ENCODE measurements around the gene SMURF2. TPM values are rescaled to one million over a fixed set of nuclear protein-coding genes. Genes with fewer than 3 reads are reported as not detected.

Gene SMURF2
- total and polyA plus RNA-seq, 8 donors: 41.6 to 67.6 (median 52.7) TPM

GRCh38 chr17:64502021-64502420 lies 160.1 kb downstream of the SMURF2 start:
- Histone ChIP-seq H3K36me3 (peaks cover 32 to 74% of the 10 kb centered on the region in 2 donors), H3K9me3 (no peaks in the 10 kb centered on the region), H3K4me1 (peaks cover 26 to 78% of the 10 kb centered on the region in 2 donors), H3K4me3 (no peak overlapping the region), H3K27ac (no peak overlapping the region), H3K27me3 (no peaks in the 10 kb centered on the region)
- DNase-seq: no peak
- intact Hi-C loops (cut with DNase I): no loop called here
- no peak for ATAC-seq
- TF ChIP-seq, protein P1, sequence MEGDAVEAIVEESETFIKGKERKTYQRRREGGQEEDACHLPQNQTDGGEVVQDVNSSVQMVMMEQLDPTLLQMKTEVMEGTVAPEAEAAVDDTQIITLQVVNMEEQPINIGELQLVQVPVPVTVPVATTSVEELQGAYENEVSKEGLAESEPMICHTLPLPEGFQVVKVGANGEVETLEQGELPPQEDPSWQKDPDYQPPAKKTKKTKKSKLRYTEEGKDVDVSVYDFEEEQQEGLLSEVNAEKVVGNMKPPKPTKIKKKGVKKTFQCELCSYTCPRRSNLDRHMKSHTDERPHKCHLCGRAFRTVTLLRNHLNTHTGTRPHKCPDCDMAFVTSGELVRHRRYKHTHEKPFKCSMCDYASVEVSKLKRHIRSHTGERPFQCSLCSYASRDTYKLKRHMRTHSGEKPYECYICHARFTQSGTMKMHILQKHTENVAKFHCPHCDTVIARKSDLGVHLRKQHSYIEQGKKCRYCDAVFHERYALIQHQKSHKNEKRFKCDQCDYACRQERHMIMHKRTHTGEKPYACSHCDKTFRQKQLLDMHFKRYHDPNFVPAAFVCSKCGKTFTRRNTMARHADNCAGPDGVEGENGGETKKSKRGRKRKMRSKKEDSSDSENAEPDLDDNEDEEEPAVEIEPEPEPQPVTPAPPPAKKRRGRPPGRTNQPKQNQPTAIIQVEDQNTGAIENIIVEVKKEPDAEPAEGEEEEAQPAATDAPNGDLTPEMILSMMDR (IDR thresholded peaks at IDR 0.05): no peak

DNA sequence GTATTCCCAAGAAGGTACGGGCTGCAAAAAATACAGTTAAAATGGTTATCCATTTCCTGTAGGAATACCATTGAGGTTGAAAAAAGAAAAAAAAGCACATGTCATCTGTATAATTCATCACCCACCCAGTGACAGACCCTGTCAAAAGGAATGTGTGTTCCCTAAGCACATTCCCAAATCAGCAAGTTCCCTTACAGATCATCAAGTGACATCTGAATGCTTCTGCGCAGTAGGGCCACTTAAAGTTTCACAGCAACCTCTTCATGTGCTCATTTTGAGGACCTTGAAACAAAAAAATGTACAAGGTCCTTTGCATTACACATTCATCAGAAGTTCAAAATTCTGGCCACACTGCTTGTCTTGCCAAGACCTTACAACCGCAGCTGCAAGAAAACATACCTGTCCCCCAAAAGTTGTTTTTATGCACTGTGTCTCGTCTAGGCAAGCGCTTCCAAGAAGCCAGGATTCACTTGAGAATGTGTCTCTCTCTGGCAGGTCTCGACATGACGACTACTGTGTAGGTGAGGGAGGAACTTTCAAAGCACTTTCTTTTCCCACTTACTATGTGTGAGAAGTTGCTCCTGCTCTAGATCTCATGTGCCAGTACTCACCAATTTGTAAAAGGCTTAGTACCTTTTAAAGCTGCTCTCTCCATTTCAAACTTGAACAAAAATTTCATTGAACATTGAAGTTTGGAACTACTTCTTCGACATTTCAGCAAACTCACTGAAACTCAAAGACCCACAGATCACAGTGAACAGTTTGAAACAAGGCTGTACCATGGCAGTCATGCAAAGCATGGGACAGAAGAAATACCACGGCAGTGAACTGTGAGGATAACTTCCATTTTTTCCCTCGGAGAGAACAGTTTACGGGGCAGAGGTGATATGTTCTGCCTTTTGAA lies 161.0 kb downstream of the SMURF2 start:
- Histone ChIP-seq H3K9me3 (no peaks in the 10 kb centered on the region), H3K36me3 (peaks cover 32 to 74% of the 10 kb centered on the region in 2 donors), H3K4me3 (no peak overlapping the region), H3K4me1 (peaks cover 27 to 83% of the 10 kb centered on the region in 2 donors), H3K27me3 (no peaks in the 10 kb centered on the region), H3K27ac (no peak overlapping the region)
- ATAC-seq (no peak), DNase-seq (no peak)
- intact Hi-C loops (cut with DNase I): no loop called here
- TF ChIP-seq, protein P1 (IDR thresholded peaks at IDR 0.05): no peak

GRCh38 chr17:64500487-64500859 lies 161.6 kb downstream of the SMURF2 start:
- TF ChIP-seq, protein P1 (IDR thresholded peaks at IDR 0.05): no peak
- H3K36me3 ChIP-seq: peaks cover 32 to 74% of the 10 kb centered on the region in 2 donors
- H3K27ac ChIP-seq: no peak overlapping the region
- DNase-seq (no peak), ATAC-seq (no peak)
- H3K27me3 ChIP-seq: no peaks in the 10 kb centered on the region
- no peaks in the 10 kb centered on the region for H3K9me3 ChIP-seq
- intact Hi-C loops (cut with DNase I): no loop called here
- peaks cover 34 to 89% of the 10 kb centered on the region in 2 donors for H3K4me1 ChIP-seq
- no peak overlapping the region for H3K4me3 ChIP-seq

- H3K36me3 ChIP-seq: peaks cover 32 to 72% of the 10 kb centered on the region in 2 donors
- no peak for ATAC-seq
These were observed 162.2 kb downstream of the SMURF2 start for GRCh38 chr17:64499805-64500486.

More at GRCh38 chr17:64499805-64500486, 162.2 kb downstream of the SMURF2 start:
- intact Hi-C loops (cut with DNase I): loop anchor here in 1 of 2 donors (10.0 kb wide), 1 partner anchor 175 kb away; no protein-coding TSS in a partner anchor
- H3K27me3 ChIP-seq: no peaks in the 10 kb centered on the region
- H3K27ac ChIP-seq: no peak overlapping the region
- H3K4me3 ChIP-seq: no peak overlapping the region
- DNase-seq: no peak
- TF ChIP-seq, protein P1 (IDR thresholded peaks at IDR 0.05): no peak
- no peaks in the 10 kb centered on the region for H3K9me3 ChIP-seq
- peaks cover 38 to 95% of the 10 kb centered on the region in 2 donors for H3K4me1 ChIP-seq

Measured in left lung (tissue), 10 donors.